ENCODE results near the gene PPIG. TPM values are rescaled to one million over a fixed set of nuclear protein-coding genes. Genes with fewer than 3 reads are reported as not detected.
"Not testable (repeated sequence)": the region's sequence is repeated elsewhere in the genome, so short reads cannot be mapped to it uniquely, and the experiment has no call there.

Gene PPIG
- total RNA-seq (10 to 100 TPM; 41.3 to 54.0 (median 45.7) TPM), polyA plus RNA-seq (10 to 100 TPM; 25.7 to 36.2 (median 33.6) TPM)

DNA sequence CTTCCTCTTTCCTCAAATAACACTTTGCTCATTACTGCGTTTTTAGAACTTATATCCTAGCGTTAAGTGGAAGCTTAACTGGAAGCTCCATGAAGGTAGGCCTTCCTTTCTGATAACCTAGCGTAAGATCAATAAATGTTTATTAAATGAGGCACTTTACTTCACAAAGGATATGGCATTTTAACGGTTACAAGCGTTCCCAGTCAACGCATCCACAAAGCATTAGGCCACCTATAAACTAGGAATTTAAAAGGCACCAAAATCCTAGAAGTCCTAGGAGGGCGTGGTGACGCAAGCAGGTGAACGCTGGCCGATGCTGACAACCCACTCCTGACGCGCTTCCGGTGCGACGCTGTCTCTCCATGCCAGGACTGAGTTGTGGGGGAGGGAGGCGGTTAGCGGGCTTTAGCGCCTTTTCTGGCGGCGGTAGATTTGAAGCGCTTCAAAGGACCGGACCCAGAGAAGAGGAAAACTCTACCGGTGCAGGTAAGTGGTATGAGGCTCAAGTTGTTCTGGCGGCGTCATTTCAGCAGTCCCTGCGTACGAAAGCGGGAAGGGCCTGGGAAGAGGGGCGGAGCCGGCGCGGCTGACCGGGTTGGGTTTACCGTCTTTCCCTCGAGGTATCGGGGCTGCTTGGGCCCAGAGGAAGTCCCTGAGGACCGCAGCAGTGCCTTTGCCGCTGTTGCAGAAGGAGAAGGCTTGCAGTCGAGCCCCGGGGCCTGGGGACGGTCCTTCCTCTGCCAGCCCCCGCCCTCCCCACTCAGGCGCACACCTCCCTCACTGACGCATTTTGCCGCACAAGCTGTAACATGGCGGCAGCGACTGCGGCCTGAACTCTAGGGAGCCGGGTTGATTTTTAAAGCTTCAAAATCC is at the start of gene PPIG:
Gene PPIG, plus strand, starts transcription at position 347 of the 873 bp plus-strand sequence. CDS start 19,691 bp downstream, outside the sequence.
- TF ChIP-seq POLR2AphosphoS5 (IDR thresholded peaks at IDR 0.05) (peak; percentile 88 to 93 (median 91)), POLR2A (IDR thresholded peaks at IDR 0.05) (peak; percentile 53 to 67), EP300 (IDR thresholded peaks at IDR 0.05) (peak in 3 of 4 donors; percentile 10 to 61 (median 56))
- TF ChIP-seq, protein P1, sequence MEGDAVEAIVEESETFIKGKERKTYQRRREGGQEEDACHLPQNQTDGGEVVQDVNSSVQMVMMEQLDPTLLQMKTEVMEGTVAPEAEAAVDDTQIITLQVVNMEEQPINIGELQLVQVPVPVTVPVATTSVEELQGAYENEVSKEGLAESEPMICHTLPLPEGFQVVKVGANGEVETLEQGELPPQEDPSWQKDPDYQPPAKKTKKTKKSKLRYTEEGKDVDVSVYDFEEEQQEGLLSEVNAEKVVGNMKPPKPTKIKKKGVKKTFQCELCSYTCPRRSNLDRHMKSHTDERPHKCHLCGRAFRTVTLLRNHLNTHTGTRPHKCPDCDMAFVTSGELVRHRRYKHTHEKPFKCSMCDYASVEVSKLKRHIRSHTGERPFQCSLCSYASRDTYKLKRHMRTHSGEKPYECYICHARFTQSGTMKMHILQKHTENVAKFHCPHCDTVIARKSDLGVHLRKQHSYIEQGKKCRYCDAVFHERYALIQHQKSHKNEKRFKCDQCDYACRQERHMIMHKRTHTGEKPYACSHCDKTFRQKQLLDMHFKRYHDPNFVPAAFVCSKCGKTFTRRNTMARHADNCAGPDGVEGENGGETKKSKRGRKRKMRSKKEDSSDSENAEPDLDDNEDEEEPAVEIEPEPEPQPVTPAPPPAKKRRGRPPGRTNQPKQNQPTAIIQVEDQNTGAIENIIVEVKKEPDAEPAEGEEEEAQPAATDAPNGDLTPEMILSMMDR (IDR thresholded peaks at IDR 0.05), result no peak
- H3K36me3 ChIP-seq, result no peaks in the 10 kb centered on the region
- no peaks in the 10 kb centered on the region for H3K9me3 ChIP-seq
- WGBS, 2 donors, result 5 to 6% methylated on average over 49 of the region's 49 CpGs
- peak; percentile 96 for DNase-seq
- intact Hi-C loops (cut with DNase I), result loop anchor here (2.0 kb wide), 2 partner anchors 111 to 151 kb away; partner anchors contain the start of genes CFAP210 and PHOSPHO2
- H3K27me3 ChIP-seq, result no peaks in the 10 kb centered on the region
- peak within 1 kb of the TSS; percentile 62 to 83 (median 72) for H3K4me3 ChIP-seq
- H3K4me1 ChIP-seq, result peaks cover 0 to 31% (median 20%) of the 10 kb centered on the region in 4 donors
- H3K27ac ChIP-seq, result peak within 1 kb of the TSS; percentile 91 to 98 (median 96)

- H3K4me1 ChIP-seq; DNase-seq; intact Hi-C loops (cut with DNase I); H3K9me3 ChIP-seq; H3K27ac ChIP-seq; H3K4me3 ChIP-seq; H3K27me3 ChIP-seq: not testable (repeated sequence)
- peaks cover 0 to 41% (median 6%) of the 10 kb centered on the region in 4 donors for H3K36me3 ChIP-seq
- 95 to 97% methylated on average over 2 of the region's 2 CpGs for WGBS, 2 donors
Observed at GRCh38 chr2:169539460-169539859, 44.7 kb upstream of the PPIG start.

GRCh38 chr2:169540146-169540545 is 44.0 kb upstream of the PPIG start:
- no peaks in the 10 kb centered on the region for H3K9me3 ChIP-seq
- no peaks in the 10 kb centered on the region for H3K4me1 ChIP-seq
- no peak overlapping the region for H3K4me3 ChIP-seq
- H3K36me3 ChIP-seq, result peaks cover 0 to 47% (median 6%) of the 10 kb centered on the region in 4 donors
- DNase-seq, result no peak
- no peak overlapping the region for H3K27ac ChIP-seq
- intact Hi-C loops (cut with DNase I), result no loop called here
- H3K27me3 ChIP-seq, result no peaks in the 10 kb centered on the region
- no peak for TF ChIP-seq POLR2AphosphoS5 (IDR thresholded peaks at IDR 0.05)
- 92% methylated on average over 2 of the region's 2 CpGs for WGBS, 2 donors

GRCh38 chr2:169542433-169542832 is 41.7 kb upstream of the PPIG start:
- no peak for TF ChIP-seq EP300 (IDR thresholded peaks at IDR 0.05)
- TF ChIP-seq, protein P1 (IDR thresholded peaks at IDR 0.05), result no peak
- no peak for TF ChIP-seq POLR2AphosphoS5 (IDR thresholded peaks at IDR 0.05)
- TF ChIP-seq POLR2A (IDR thresholded peaks at IDR 0.05), result no peak
- intact Hi-C loops (cut with DNase I), result no loop called here
- no peak overlapping the region for H3K4me3 ChIP-seq
- no peak for DNase-seq
- WGBS, 2 donors, result 96% methylated on average over 3 of the region's 3 CpGs
- H3K27me3 ChIP-seq, result no peaks in the 10 kb centered on the region
- no peaks in the 10 kb centered on the region for H3K9me3 ChIP-seq
- H3K27ac ChIP-seq, result no peak overlapping the region
- H3K4me1 ChIP-seq, result no peaks in the 10 kb centered on the region
- H3K36me3 ChIP-seq, result peaks cover 0 to 47% (median 6%) of the 10 kb centered on the region in 4 donors

DNA sequence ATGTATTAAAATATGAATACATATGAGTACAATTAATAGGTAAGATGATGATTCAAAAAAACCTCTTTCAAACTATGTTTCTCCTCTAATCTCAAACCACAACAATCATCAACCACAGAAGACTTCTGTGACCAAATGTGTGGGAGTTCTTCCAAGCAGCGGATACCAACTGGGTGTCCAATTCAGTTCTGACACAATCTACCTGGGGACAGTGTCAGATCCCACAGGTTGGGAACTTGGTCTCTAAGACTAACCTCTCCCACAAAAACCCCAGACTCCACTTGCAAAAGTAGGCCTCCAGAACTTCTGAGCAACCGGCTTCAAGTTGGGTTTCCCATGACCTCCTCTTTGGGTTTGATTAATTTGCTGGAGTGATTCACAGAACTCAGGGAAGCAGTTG is 37.4 kb upstream of the PPIG start:
- no peak overlapping the region for H3K27ac ChIP-seq
- no peaks in the 10 kb centered on the region for H3K27me3 ChIP-seq
- DNase-seq, result no peak
- intact Hi-C loops (cut with DNase I), result no loop called here
- H3K36me3 ChIP-seq, result peaks cover 0 to 57% (median 6%) of the 10 kb centered on the region in 4 donors
- WGBS, 2 donors, result 86 to 96% methylated on average over 2 of the region's 2 CpGs
- no peaks in the 10 kb centered on the region for H3K9me3 ChIP-seq
- no peak overlapping the region for H3K4me3 ChIP-seq
- TF ChIP-seq POLR2A (IDR thresholded peaks at IDR 0.05) (no peak), POLR2AphosphoS5 (IDR thresholded peaks at IDR 0.05) (no peak), EP300 (IDR thresholded peaks at IDR 0.05) (no peak)
- TF ChIP-seq, protein P1 (IDR thresholded peaks at IDR 0.05), result no peak
- no peaks in the 10 kb centered on the region for H3K4me1 ChIP-seq

All from sigmoid colon (tissue), 7 donors.